Fibroblast of skin of left biceps (primary cell): ENCODE measurements around the gene SPATA13.
"Not testable (repeated sequence)": the region's sequence is repeated elsewhere in the genome, so short reads cannot be mapped to it uniquely, and the experiment has no call there.

ENCODE experiments used
- DNase-seq, 2 experiments: peaks; one replicate each; pipeline ENCODE4 v3.0.0-alpha.2; 2013; ENCODE audit warnings: low read depth in 2 of 2

SPATA13 gene

GRCh38 chr13:24160458-24161009 is at the start of gene SPATA13:
SPATA13 (plus strand) TSS chr13:24160720; CDS start chr13:24222930, 62,210 bp downstream.
- peak; percentile 52 to 55 for DNase-seq

- no peak for DNase-seq
These were observed 47.7 kb upstream of the SPATA13 start for GRCh38 chr13:24112791-24113190.

- no peak for DNase-seq
These were observed 44.8 kb upstream of the SPATA13 start for GRCh38 chr13:24115671-24116070.

GRCh38 chr13:24116131-24116530 is 44.4 kb upstream of the SPATA13 start:
- DNase-seq: no peak

GRCh38 chr13:24118576-24118975 is 41.9 kb upstream of the SPATA13 start:
- no peak for DNase-seq

- no peak for DNase-seq
These were observed 40.7 kb upstream of the SPATA13 start for GRCh38 chr13:24119626-24120508.

GRCh38 chr13:24122045-24122444 is 38.5 kb upstream of the SPATA13 start:
- not testable (repeated sequence) for DNase-seq

- no peak for DNase-seq
These were observed 38.0 kb upstream of the SPATA13 start for GRCh38 chr13:24122569-24122968.

GRCh38 chr13:24123761-24124160 is 36.8 kb upstream of the SPATA13 start:
- no peak for DNase-seq

- no peak for DNase-seq
These were observed 35.6 kb upstream of the SPATA13 start for GRCh38 chr13:24124789-24125476.

- no peak for DNase-seq
These were observed 33.3 kb upstream of the SPATA13 start for GRCh38 chr13:24127116-24127631.

GRCh38 chr13:24128112-24128511 is 32.4 kb upstream of the SPATA13 start:
- no peak for DNase-seq

GRCh38 chr13:24128962-24129361 is 31.6 kb upstream of the SPATA13 start:
- no peak for DNase-seq

- no peak for DNase-seq
These were observed 30.4 kb upstream of the SPATA13 start for GRCh38 chr13:24129914-24130774.

- no peak for DNase-seq
These were observed 28.8 kb upstream of the SPATA13 start for GRCh38 chr13:24131749-24132148.

- no peak for DNase-seq
These were observed 27.3 kb upstream of the SPATA13 start for GRCh38 chr13:24133021-24133795.

- DNase-seq: no peak
These were observed 26.3 kb upstream of the SPATA13 start for GRCh38 chr13:24134231-24134630.

GRCh38 chr13:24134757-24135156 is 25.8 kb upstream of the SPATA13 start:
- DNase-seq: no peak

GRCh38 chr13:24135674-24136300 is 24.7 kb upstream of the SPATA13 start:
- DNase-seq: peak in 1 of 2 experiments; percentile 8

GRCh38 chr13:24138911-24139310 is 21.6 kb upstream of the SPATA13 start:
- no peak for DNase-seq
